Mesothelial cell of epicardium (in vitro differentiated cells): ENCODE data around the gene SFSWAP. TPM values are rescaled to one million over a fixed set of nuclear protein-coding genes. Genes with fewer than 3 reads are reported as not detected.
A peak's percentile ranks its signal among the peaks of the same experiment; 100 is the strongest.

Source experiments
- DNase-seq, 2 experiments: peaks; one replicate each; pipeline ENCODE4 v3.0.0; 2021; ENCODE audit warnings: low spot score in 2 of 2; ENCODE audit not compliant: unreplicated experiment in 2 of 2
- H3K27ac Mint-ChIP-seq: 2 replicates; pipeline ENCODE4 v1.8.0; 2021; ENCODE audit warnings: mixed read lengths
- H3K27me3 Mint-ChIP-seq: 2 replicates; pipeline ENCODE4 v1.8.0; 2021; ENCODE audit warnings: low read depth, mixed read lengths
- H3K36me3 Mint-ChIP-seq: 2 replicates; pipeline ENCODE4 v1.8.0; 2021; ENCODE audit warnings: mixed read lengths
- H3K4me1 Mint-ChIP-seq: 2 replicates; pipeline ENCODE4 v1.8.0; 2021; ENCODE audit warnings: mixed read lengths
- H3K4me3 Mint-ChIP-seq: 2 replicates; pipeline ENCODE4 v1.8.0; 2021; ENCODE audit warnings: mild to moderate bottlenecking, moderate library complexity, mixed read lengths
- H3K9me3 Mint-ChIP-seq: 2 replicates; pipeline ENCODE4 v1.8.0; 2021; ENCODE audit warnings: mixed read lengths
- CTCF ChIP-seq: fragments of 200-600 bp; sonication (generic); IDR thresholded peaks from one replicate; pipeline ENCODE4 v1.5.0; 2021; ENCODE audit warnings: antibody characterized with exemption; ENCODE audit not compliant: unreplicated experiment
- total RNA-seq: library from RNA; stranded (reverse); gene quantifications from 3 replicates; pipeline ENCODE4 v1.2.1, GENCODE V29; 2021

SFSWAP gene
- total RNA-seq, 1 donor from 2014 or later: 73.0 TPM

GRCh38 chr12:131799828-131800593 lies 89.1 kb downstream of the SFSWAP start:
- DNase-seq: no peak
- peaks cover 37% of the 10 kb centered on the region for H3K36me3 Mint-ChIP-seq
- H3K27me3 Mint-ChIP-seq: no peaks in the 10 kb centered on the region

GRCh38 chr12:131800594-131801135 lies 89.8 kb downstream of the SFSWAP start:
- DNase-seq: no peak
- Mint-ChIP-seq H3K27me3 (no peaks in the 10 kb centered on the region), H3K9me3 (peaks cover 3% of the 10 kb centered on the region), H3K4me1 (peaks cover 8% of the 10 kb centered on the region), H3K4me3 (no peak overlapping the region), H3K36me3 (peaks cover 37% of the 10 kb centered on the region), H3K27ac (no peak overlapping the region)
- no peak for TF ChIP-seq CTCF

More at GRCh38 chr12:131799828-131800593, 89.1 kb downstream of the SFSWAP start:
- H3K9me3 Mint-ChIP-seq: no peaks in the 10 kb centered on the region
- H3K27ac Mint-ChIP-seq: no peak overlapping the region
- peaks cover 11% of the 10 kb centered on the region for H3K4me1 Mint-ChIP-seq
- H3K4me3 Mint-ChIP-seq: no peak overlapping the region
- TF ChIP-seq CTCF: no peak

GRCh38 chr12:131801254-131801866 lies 90.5 kb downstream of the SFSWAP start:
- H3K9me3 Mint-ChIP-seq: peaks cover 3% of the 10 kb centered on the region
- H3K27me3 Mint-ChIP-seq: no peaks in the 10 kb centered on the region
- no peak for TF ChIP-seq CTCF
- H3K27ac Mint-ChIP-seq: no peak overlapping the region
- H3K36me3 Mint-ChIP-seq: peaks cover 34% of the 10 kb centered on the region
- no peak for DNase-seq
- H3K4me1 Mint-ChIP-seq: peaks cover 3% of the 10 kb centered on the region
- no peak overlapping the region for H3K4me3 Mint-ChIP-seq

GRCh38 chr12:131803961-131804521 lies 93.2 kb downstream of the SFSWAP start:
- Mint-ChIP-seq H3K27ac (peak overlapping the region; percentile 3), H3K9me3 (peaks cover 3% of the 10 kb centered on the region), H3K36me3 (peaks cover 28% of the 10 kb centered on the region), H3K4me3 (no peak overlapping the region), H3K27me3 (no peaks in the 10 kb centered on the region), H3K4me1 (peaks cover 3% of the 10 kb centered on the region)
- DNase-seq: no peak
- no peak for TF ChIP-seq CTCF

GRCh38 chr12:131805421-131805820 lies 94.5 kb downstream of the SFSWAP start:
- Mint-ChIP-seq H3K36me3 (peaks cover 14% of the 10 kb centered on the region), H3K4me1 (peaks cover 3% of the 10 kb centered on the region), H3K27ac (no peak overlapping the region), H3K27me3 (no peaks in the 10 kb centered on the region), H3K4me3 (no peak overlapping the region), H3K9me3 (peaks cover 3% of the 10 kb centered on the region)
- DNase-seq: no peak
- TF ChIP-seq CTCF: no peak
